Heart right ventricle (tissue), 16 donors: Measurements from ENCODE around the gene PRH1. TPM values are rescaled to one million over a fixed set of nuclear protein-coding genes. Genes with fewer than 3 reads are reported as not detected.

Source experiments
- ATAC-seq, 8 donors: fragments of 200-7000 bp; cut with Tn5 transposase; one replicate each; pipeline ENCODE4 v1.9.1; 2020; ENCODE audit warnings: mild to moderate bottlenecking in 8 of 8, moderate library complexity in 8 of 8, moderate number of reproducible peaks in 1 of 8
- DNase-seq, 2 donors: peaks; one replicate each; pipeline ENCODE4 v3.0.0-alpha.2; 2020
- H3K27ac ChIP-seq, 10 donors: fragments of 200-600 bp; sonication (generic) in 2 of 10; one replicate each; pipeline versions ENCODE4 v1.5.0 to v1.8.0; 2020 to 2022; ENCODE audit warnings: mild to moderate bottlenecking in 3 of 10
- H3K27me3 ChIP-seq, 7 donors: fragments of 200-600 bp; one replicate each; pipeline ENCODE4 v1.8.0; 2021 to 2022; ENCODE audit warnings: mild to moderate bottlenecking in 2 of 7
- H3K36me3 ChIP-seq, 9 donors: fragments of 200-600 bp; sonication (generic) in 1 of 9; one replicate each; pipeline versions ENCODE4 v1.5.0 to v1.8.0; 2020 to 2022; ENCODE audit warnings: mild to moderate bottlenecking in 2 of 9
- H3K4me1 ChIP-seq, 9 donors: fragments of 200-600 bp; sonication (generic) in 1 of 9; one replicate each; pipeline versions ENCODE4 v1.5.0 to v1.8.0; 2020 to 2022; ENCODE audit warnings: mild to moderate bottlenecking in 4 of 9
- H3K4me3 ChIP-seq, 10 donors: fragments of 200-600 bp; sonication (generic) in 2 of 10; one replicate each; pipeline versions ENCODE4 v1.5.0 to v1.8.0; 2020 to 2022; ENCODE audit warnings: mild to moderate bottlenecking in 7 of 10, moderate library complexity in 2 of 10
- H3K9me3 ChIP-seq, 11 donors: fragments of 200-600 bp in 10 of 11; sonication (generic) in 2 of 11; one replicate each; pipeline versions ENCODE4 v1.5.0 to v1.8.0; 2013 to 2022; ENCODE audit warnings: mild to moderate bottlenecking in 2 of 11, control low read depth in 1 of 11, moderate library complexity in 1 of 11
- WGBS, 2 donors: extraction: QIAGEN DNeasy Blood & Tissue Kit; methylation state at CpG; one replicate each; pipeline ENCODE4 v1.1.7; 2013; ENCODE audit warnings: inconsistent platforms in 1 of 2; 5-methylcytosine and 5-hydroxymethylcytosine counted together
- intact Hi-C, 10 donors: fragments of 100-400 bp; cut with DNase I; formaldehyde crosslinking; loops; one replicate each; pipeline versions ENCODE4 v1.11.1 to v1.14.2; 2022
- polyA plus RNA-seq, 2 donors: library from polyadenylated mRNA; stranded (reverse); fragments of 200-250 nt; gene quantifications; one replicate each; pipeline ENCODE4 v1.2.3, GENCODE V29; 2013
- total RNA-seq, 10 donors: library from RNA; stranded (reverse); fragmentation: NEBNext Ultra II Directional in 3 of 10; extraction: Animal tissue kit (Norgen Biotek cat#: 25700) in 3 of 10; gene quantifications; one replicate each; pipeline versions ENCODE4 v1.2.1 to v1.2.4, GENCODE V29; 2021 to 2023
- TF ChIP-seq, protein P1 (sequence below), 9 donors: fragments of 200-600 bp; sonication (generic) in 2 of 9; IDR thresholded peaks; one replicate each; pipeline versions ENCODE4 v1.5.0 to v1.8.0; 2021 to 2022; ENCODE audit warnings: antibody characterized with exemption in 9 of 9, mild to moderate bottlenecking in 5 of 9, moderate library complexity in 1 of 9
- donor health status: Arrhythmogenic right ventricular cardiomyopathy.
- donor health status: ischemic (EF 13 %, LVEDD 7.1; RV severe dilation, severe dysfunction).
- donor health status: healthy with polysubstance abuse.
- donor health status: DM: no; HTN: yes; CAD: no.
- donor health status: DM: no; HTN: no; CAD: no.
- donor health status: ischemic (EF 25% LVEDD 6.9; RV normal size, moderate dysfunction).
- donor health status: ischemic (EF 25% LVEDD 5.7; RV mildly dilated, moderate dysfunction).
- donor health status: healthy.
- donor health status: DM: yes; HTN: yes; CAD: no.
- donor health status: Ischemic cardiomyopathy.
- donor health status: ischemic (EF 35%, LVEDD 5.7; RV mildly dilated, moderate dysfunction).
- donor health status: nonischemic (EF 11% LVEDD 7.7; RV severe dilation, severe dysfunction).
- donor health status: DM: yes; HTN: yes; CAD: no.
- donor health status: PGD.
- donor health status: ischemic (EF 29% LVEDD 5.4; RV normal size, mild dysfunction).
- donor health status: nonischemic (EF 23%, LVEDD 6.1; RV moderate dilation, normal function).

Gene PRH1
- total and polyA plus RNA-seq, 12 donors = 2.4 to 11.7 (median 6.9) TPM

DNA sequence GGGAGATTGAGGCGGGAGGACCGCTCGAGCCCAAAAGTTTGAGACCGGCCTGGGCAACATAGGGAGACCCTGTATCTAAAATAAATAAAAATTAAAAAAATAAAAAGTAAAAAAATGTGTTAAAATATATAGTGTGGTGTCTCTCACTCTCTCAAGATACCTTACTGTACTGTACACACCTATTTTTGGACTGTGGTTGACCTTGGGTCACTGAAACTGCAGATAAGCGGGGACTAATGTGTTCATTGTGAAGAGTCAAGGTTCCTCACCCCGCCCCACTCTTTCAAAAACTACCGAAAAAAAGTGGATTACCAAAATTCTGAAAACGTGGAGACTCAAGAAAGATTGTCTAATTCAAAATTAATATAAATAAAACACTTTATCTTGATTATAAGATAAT lies 26.3 kb upstream of the PRH1 start:
- peak in 1 of 8 donors; percentile 62 for ATAC-seq

DNA sequence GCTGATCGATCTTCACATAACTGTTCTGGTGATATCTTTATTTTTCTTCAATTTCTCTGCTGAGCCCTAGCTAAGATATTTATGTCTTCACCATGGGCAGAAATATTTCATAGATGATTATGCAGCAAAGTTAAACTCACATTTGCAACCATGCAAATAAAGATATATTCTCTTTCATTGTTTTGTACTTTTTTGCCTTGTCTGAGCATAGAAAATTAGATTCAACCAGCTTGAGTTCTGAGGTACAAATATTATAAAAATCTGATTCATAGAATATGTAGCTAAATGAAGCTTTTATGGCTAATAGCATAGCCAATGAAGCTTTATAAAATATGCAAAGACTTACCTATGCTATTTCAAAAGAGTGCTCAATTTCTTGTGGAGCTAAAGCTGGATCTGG lies 25.4 kb upstream of the PRH1 start, which contains the start of gene TAS2R13:
Gene TAS2R13, minus strand, starts transcription at position 101 of the 400 bp plus-strand sequence. CDS start 264 bp downstream, outside the sequence.
- intact Hi-C loops = no loop called here
- ATAC-seq (no peak), DNase-seq (no peak)
- Histone ChIP-seq H3K36me3 (peaks cover 0 to 24% (median 0%) of the 10 kb centered on the region in 9 donors), H3K27me3 (no peaks in the 10 kb centered on the region), H3K4me3 (no peak within 1 kb of the TSS), H3K27ac (no peak within 1 kb of the TSS), H3K9me3 (peaks cover 0 to 26% (median 8%) of the 10 kb centered on the region in 11 donors), H3K4me1 (no peaks in the 10 kb centered on the region)
- TF ChIP-seq, protein P1, sequence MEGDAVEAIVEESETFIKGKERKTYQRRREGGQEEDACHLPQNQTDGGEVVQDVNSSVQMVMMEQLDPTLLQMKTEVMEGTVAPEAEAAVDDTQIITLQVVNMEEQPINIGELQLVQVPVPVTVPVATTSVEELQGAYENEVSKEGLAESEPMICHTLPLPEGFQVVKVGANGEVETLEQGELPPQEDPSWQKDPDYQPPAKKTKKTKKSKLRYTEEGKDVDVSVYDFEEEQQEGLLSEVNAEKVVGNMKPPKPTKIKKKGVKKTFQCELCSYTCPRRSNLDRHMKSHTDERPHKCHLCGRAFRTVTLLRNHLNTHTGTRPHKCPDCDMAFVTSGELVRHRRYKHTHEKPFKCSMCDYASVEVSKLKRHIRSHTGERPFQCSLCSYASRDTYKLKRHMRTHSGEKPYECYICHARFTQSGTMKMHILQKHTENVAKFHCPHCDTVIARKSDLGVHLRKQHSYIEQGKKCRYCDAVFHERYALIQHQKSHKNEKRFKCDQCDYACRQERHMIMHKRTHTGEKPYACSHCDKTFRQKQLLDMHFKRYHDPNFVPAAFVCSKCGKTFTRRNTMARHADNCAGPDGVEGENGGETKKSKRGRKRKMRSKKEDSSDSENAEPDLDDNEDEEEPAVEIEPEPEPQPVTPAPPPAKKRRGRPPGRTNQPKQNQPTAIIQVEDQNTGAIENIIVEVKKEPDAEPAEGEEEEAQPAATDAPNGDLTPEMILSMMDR (IDR thresholded peaks at IDR 0.05) = no peak
- 94 to 95% methylated on average over 1 of the region's 1 CpG for WGBS, 2 donors

More for the DNA sequence above, 26.3 kb upstream of the PRH1 start:
- H3K4me3 ChIP-seq = no peak overlapping the region
- peaks cover 0 to 17% (median 0%) of the 10 kb centered on the region in 11 donors for H3K9me3 ChIP-seq
- no peak overlapping the region for H3K27ac ChIP-seq
- TF ChIP-seq, protein P1 (IDR thresholded peaks at IDR 0.05) = no peak
- 86 to 94% methylated on average over 8 of the region's 8 CpGs for WGBS, 2 donors
- no peaks in the 10 kb centered on the region for H3K4me1 ChIP-seq
- no peak for DNase-seq
- intact Hi-C loops = no loop called here
- H3K36me3 ChIP-seq = peaks cover 0 to 15% (median 0%) of the 10 kb centered on the region in 9 donors
- H3K27me3 ChIP-seq = no peaks in the 10 kb centered on the region

DNA sequence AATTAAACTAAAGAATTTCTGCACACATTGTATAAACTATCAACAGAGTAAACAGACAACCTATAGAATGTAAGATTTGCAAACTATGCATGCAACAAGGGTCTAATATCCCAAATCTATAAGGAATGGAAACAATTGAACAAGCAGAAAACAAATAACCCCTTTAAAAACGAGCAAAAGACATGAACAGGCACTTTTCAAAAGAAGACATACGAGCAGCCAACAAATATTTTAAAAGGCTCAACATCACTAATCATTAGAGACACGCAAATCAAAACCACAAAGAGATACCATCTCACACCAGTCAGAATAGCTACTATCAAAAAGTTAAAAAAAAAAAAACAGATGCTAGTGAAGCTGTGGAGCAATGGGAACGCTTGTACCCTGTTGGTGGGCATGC lies 20.6 kb upstream of the PRH1 start:
- WGBS, 2 donors = 95 to 98% methylated on average over 4 of the region's 4 CpGs
- no peak for DNase-seq

DNA sequence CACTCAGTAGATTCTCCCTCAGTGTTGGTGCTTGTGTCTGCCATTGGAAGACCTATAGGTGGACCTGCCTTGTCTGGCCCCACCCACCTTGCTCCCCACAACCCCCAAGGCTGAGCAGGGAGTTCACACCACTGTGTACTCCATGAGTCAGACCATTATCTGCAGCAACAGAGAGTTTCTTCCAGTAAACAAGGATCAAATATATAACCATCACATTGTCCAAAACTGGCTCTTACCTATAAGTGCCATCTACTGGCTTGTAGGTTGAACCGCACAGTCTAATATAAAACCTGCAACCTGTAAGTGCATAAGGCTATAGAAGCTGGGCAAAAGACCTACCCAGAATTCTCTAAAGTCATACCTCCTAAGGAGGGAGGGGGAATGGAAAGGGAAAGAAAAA lies 17.4 kb upstream of the PRH1 start:
- Histone ChIP-seq H3K9me3 (peaks cover 0 to 50% (median 30%) of the 10 kb centered on the region in 11 donors), H3K36me3 (peaks cover 0 to 22% (median 0%) of the 10 kb centered on the region in 9 donors), H3K27me3 (no peaks in the 10 kb centered on the region), H3K4me3 (no peak overlapping the region), H3K4me1 (no peaks in the 10 kb centered on the region), H3K27ac (no peak overlapping the region)
- ATAC-seq (no peak), DNase-seq (no peak)
- WGBS, 2 donors = 99 to 100% methylated on average over 1 of the region's 1 CpG
- TF ChIP-seq, protein P1 (IDR thresholded peaks at IDR 0.05) = no peak
- intact Hi-C loops = no loop called here

More for the DNA sequence above, 20.6 kb upstream of the PRH1 start:
- Histone ChIP-seq H3K4me1 (no peaks in the 10 kb centered on the region), H3K27me3 (no peaks in the 10 kb centered on the region), H3K4me3 (no peak overlapping the region), H3K9me3 (peaks cover 0 to 55% (median 30%) of the 10 kb centered on the region in 11 donors), H3K36me3 (peaks cover 0 to 22% (median 0%) of the 10 kb centered on the region in 9 donors), H3K27ac (no peak overlapping the region)
- intact Hi-C loops = no loop called here
- TF ChIP-seq, protein P1 (IDR thresholded peaks at IDR 0.05) = no peak
- no peak for ATAC-seq
